Endothelial cell of umbilical vein (primary cell): ENCODE results near the gene SLIT2. TPM values are rescaled to one million over a fixed set of nuclear protein-coding genes. Genes with fewer than 3 reads are reported as not detected.

Source experiments
- BruUV-seq: library from RNA; stranded (reverse); fragments of 400-500 nt; replicated peaks from 2 replicates; lab custom pipeline; 2021; lab: Mats Ljungman, UMichigan
- CTCF ChIA-PET: fragments of 300-600, 350-600 bp; sonication (Branson Sonifier 250); formaldehyde crosslinking; loops from one replicate; lab custom pipeline; 2021; ENCODE audit warnings: antibody characterized with exemption, inconsistent platforms; lab: Charles Lee
- POLR2A ChIA-PET: fragments of 300-600, 350-600 bp; sonication (Branson Sonifier 250); formaldehyde crosslinking; loops from one replicate; lab custom pipeline; 2021; ENCODE audit warnings: antibody characterized with exemption, inconsistent platforms; lab: Charles Lee
- DNase-seq: peaks from one replicate; pipeline ENCODE4 v3.0.0-alpha.2; 2011; ENCODE audit warnings: low read depth, low spot score
- FAIRE-seq: peaks from 2 replicates; lab custom pipeline; 2011; peaks lifted over from hg19 to GRCh38; lab: Jason Lieb, UNC
- H2AFZ ChIP-seq: 2 replicates; pipeline ENCODE4 v1.6.0; 2012; ENCODE audit warnings: low read depth, low read length, control low read depth, inconsistent platforms
- H3K27ac ChIP-seq: 2 replicates; pipeline ENCODE4 v1.5.1; 2011; ENCODE audit warnings: low read depth, mild to moderate bottlenecking, control low read depth, low read length, moderate library complexity; ENCODE audit not compliant: insufficient read depth
- H3K27me3 ChIP-seq, 2 experiments: 2 replicates each; pipeline versions ENCODE4 v1.6.0 to v1.6.1; 2011; ENCODE audit warnings: low read length in 2 of 2, mixed read lengths in 1 of 2; ENCODE audit not compliant: control insufficient read depth in 2 of 2, insufficient read depth in 2 of 2
- H3K36me3 ChIP-seq, 2 experiments: 2 replicates in 1 of 2; 3 replicates in 1 of 2; pipeline ENCODE4 v1.5.1; 2011; ENCODE audit warnings: low read length in 2 of 2, mild to moderate bottlenecking in 1 of 2, moderate library complexity in 1 of 2; ENCODE audit not compliant: control insufficient read depth in 2 of 2, insufficient read depth in 2 of 2; ENCODE audit errors: extremely low read depth in 1 of 2
- H3K4me1 ChIP-seq: 3 replicates; pipeline ENCODE4 v1.5.1; 2011; ENCODE audit warnings: mild to moderate bottlenecking, low read length; ENCODE audit not compliant: control insufficient read depth, insufficient read depth; ENCODE audit errors: extremely low read depth
- H3K4me2 ChIP-seq: 2 replicates; pipeline ENCODE4 v1.6.1; 2011; ENCODE audit warnings: low read length, control low read depth, mixed read lengths; ENCODE audit not compliant: insufficient read depth
- H3K4me3 ChIP-seq, 3 experiments: fragments of 200-600 bp in 1 of 3; sonication (generic), shearing (Covaris generic) in 1 of 3; replicated peaks in 1 of 3; 2 replicates each; pipeline ENCODE4 v1.5.1; 2011 to 2016; ENCODE audit warnings: control low read depth in 3 of 3, low read length in 3 of 3, mild to moderate bottlenecking in 2 of 3, inconsistent platforms in 1 of 3, low read depth in 1 of 3, moderate library complexity in 1 of 3; ENCODE audit not compliant: insufficient read depth in 1 of 3
- H3K79me2 ChIP-seq: 2 replicates; pipeline ENCODE4 v1.6.0; 2012; ENCODE audit warnings: low read length, inconsistent platforms; ENCODE audit not compliant: control insufficient read depth, insufficient read depth
- H3K9ac ChIP-seq: replicated peaks from 2 replicates; pipeline ENCODE3; 2011; ENCODE audit warnings: low read length, control low read depth; ENCODE audit not compliant: insufficient read depth; ENCODE audit errors: extremely low read depth
- H3K9me1 ChIP-seq: replicated peaks from 3 replicates; pipeline ENCODE4 v1.6.0; 2011; ENCODE audit warnings: mild to moderate bottlenecking, low read length; ENCODE audit not compliant: control insufficient read depth, insufficient read depth; ENCODE audit errors: extremely low read depth
- H3K9me3 ChIP-seq: replicated peaks from 2 replicates; pipeline ENCODE4 v1.5.1; 2012; ENCODE audit warnings: low read length, inconsistent platforms; ENCODE audit not compliant: control insufficient read depth, insufficient read depth
- H4K20me1 ChIP-seq: replicated peaks from 2 replicates; pipeline ENCODE3; 2011; ENCODE audit warnings: mild to moderate bottlenecking, low read length; ENCODE audit not compliant: control insufficient read depth, insufficient read depth; ENCODE audit errors: extremely low read depth
- EZH2 ChIP-seq: IDR thresholded peaks from 2 replicates; pipeline ENCODE4 v1.6.1; 2012; ENCODE audit warnings: borderline replicate concordance, low read depth, mild to moderate bottlenecking, moderate library complexity, low read length, inconsistent platforms; ENCODE audit not compliant: severe bottlenecking
- FOS ChIP-seq: IDR thresholded peaks from 2 replicates; pipeline ENCODE4 v1.6.1; 2011; ENCODE audit warnings: mild to moderate bottlenecking, low read length, moderate library complexity, borderline replicate concordance; ENCODE audit not compliant: insufficient read depth
- GATA2 ChIP-seq: IDR thresholded peaks from 2 replicates; pipeline ENCODE4 v1.7.0; 2011; ENCODE audit warnings: low read depth, mild to moderate bottlenecking, moderate library complexity, mixed read lengths, low read length; ENCODE audit not compliant: insufficient read length, insufficient read depth
- JUN ChIP-seq: IDR thresholded peaks from 2 replicates; pipeline ENCODE4 v1.6.1; 2011; ENCODE audit warnings: borderline replicate concordance, low read depth; ENCODE audit not compliant: insufficient read length, insufficient read depth
- MAX ChIP-seq: IDR thresholded peaks from 2 replicates; pipeline ENCODE4 v1.6.1; 2011; ENCODE audit not compliant: insufficient read depth, insufficient read length
- MYC ChIP-seq: IDR thresholded peaks from one replicate; pipeline ENCODE4 v1.6.1; 2011; ENCODE audit warnings: mild to moderate bottlenecking, low read depth, low read length
- POLR2AphosphoS5 ChIP-seq: IDR thresholded peaks from 2 replicates; pipeline ENCODE4 v1.6.1; 2012; ENCODE audit warnings: low read depth, mild to moderate bottlenecking, control low read depth, low read length, moderate library complexity; ENCODE audit not compliant: insufficient read depth
- dilution Hi-C: fragments of 300-500 bp; cut with MboI; formaldehyde crosslinking; loops from one replicate; pipeline ENCODE4 v1.15.0; 2019; ENCODE audit warnings: low sequenced_read_pairs; ENCODE audit not compliant: extremely low pct_ligation_motif_present
- intact Hi-C: fragments of 100-400 bp; cut with micrococcal nuclease; formaldehyde crosslinking; loops from one replicate; pipeline ENCODE4 v1.10.0; 2022
- polyA plus RNA-seq, 4 experiments: library from polyadenylated mRNA; depleted of rRNA in 3 of 4; stranded (reverse) in 3 of 4; unstranded in 1 of 4; fragments of >200 nt; gene quantifications; 2 replicates each; pipeline versions ENCODE4 v1.2.1 to v1.2.3, GENCODE V29; 2011 to 2012; ENCODE audit warnings: missing spikeins in 1 of 4
- total RNA-seq: library from RNA; stranded (reverse); gene quantifications from 2 replicates; pipeline ENCODE4 v1.2.3, GENCODE V29; 2021
- TF ChIP-seq, protein P1 (sequence below), 2 donors: IDR thresholded peaks; 1 replicate in 1 of 2; 2 replicates in 1 of 2; pipeline ENCODE4 v1.5.1; 2011; ENCODE audit warnings: low read length in 2 of 2, mild to moderate bottlenecking in 2 of 2, moderate library complexity in 2 of 2, control low read depth in 1 of 2, inconsistent platforms in 1 of 2, low read depth in 1 of 2; ENCODE audit not compliant: insufficient read depth in 1 of 2; ENCODE audit errors: extremely low read depth in 1 of 2

SLIT2 gene
- total and polyA plus RNA-seq, 2 donors (not counting 3 experiments of a cell fraction or from before 2014, with no cell fraction given), result 9.3 to 22.2 TPM

DNA sequence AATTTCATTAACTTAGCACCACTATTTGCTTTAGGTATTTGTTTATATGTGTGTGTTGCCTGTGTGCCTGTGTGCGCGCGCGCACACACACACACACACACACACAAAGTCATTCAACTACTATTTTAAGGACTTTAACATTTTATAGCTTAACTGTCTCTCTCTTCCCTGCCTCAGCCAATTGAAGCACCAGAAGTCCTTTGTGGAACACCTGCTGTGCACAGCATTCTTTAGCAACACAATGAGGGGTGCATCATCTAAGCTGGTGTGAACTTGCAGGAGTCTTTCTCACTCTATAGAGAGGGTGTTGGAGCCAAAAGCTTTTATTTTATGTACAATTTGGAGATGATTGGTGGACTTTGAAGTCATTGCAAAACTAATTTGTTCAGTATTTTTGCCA lies 31.3 kb downstream of the SLIT2 start:
- intact Hi-C loops, result no loop called here
- Histone ChIP-seq H3K9me1 (no peaks in the 10 kb centered on the region), H3K4me1 (peaks cover 16% of the 10 kb centered on the region), H3K36me3 (no peaks in the 10 kb centered on the region), H3K9me3 (no peaks in the 10 kb centered on the region), H3K27ac (no peak overlapping the region), H3K79me2 (no peaks in the 10 kb centered on the region), H4K20me1 (no peaks in the 10 kb centered on the region), H3K27me3 (no peaks in the 10 kb centered on the region), H3K4me2 (no peak overlapping the region), H3K4me3 (no peak overlapping the region), H3K9ac (no peak overlapping the region), H2AFZ (no peak overlapping the region)
- DNase-seq (no peak), FAIRE-seq (no peak)
- BruUV-seq, result no TSS peak
- dilution Hi-C loops, result no loop called here
- no peak for TF ChIP-seq MAX
- TF ChIP-seq POLR2AphosphoS5, result no peak
- TF ChIP-seq FOS, result no peak
- no peak for TF ChIP-seq JUN
- no peak for TF ChIP-seq MYC
- TF ChIP-seq EZH2, result no peak
- TF ChIP-seq GATA2, result no peak
- TF ChIP-seq, protein P1, sequence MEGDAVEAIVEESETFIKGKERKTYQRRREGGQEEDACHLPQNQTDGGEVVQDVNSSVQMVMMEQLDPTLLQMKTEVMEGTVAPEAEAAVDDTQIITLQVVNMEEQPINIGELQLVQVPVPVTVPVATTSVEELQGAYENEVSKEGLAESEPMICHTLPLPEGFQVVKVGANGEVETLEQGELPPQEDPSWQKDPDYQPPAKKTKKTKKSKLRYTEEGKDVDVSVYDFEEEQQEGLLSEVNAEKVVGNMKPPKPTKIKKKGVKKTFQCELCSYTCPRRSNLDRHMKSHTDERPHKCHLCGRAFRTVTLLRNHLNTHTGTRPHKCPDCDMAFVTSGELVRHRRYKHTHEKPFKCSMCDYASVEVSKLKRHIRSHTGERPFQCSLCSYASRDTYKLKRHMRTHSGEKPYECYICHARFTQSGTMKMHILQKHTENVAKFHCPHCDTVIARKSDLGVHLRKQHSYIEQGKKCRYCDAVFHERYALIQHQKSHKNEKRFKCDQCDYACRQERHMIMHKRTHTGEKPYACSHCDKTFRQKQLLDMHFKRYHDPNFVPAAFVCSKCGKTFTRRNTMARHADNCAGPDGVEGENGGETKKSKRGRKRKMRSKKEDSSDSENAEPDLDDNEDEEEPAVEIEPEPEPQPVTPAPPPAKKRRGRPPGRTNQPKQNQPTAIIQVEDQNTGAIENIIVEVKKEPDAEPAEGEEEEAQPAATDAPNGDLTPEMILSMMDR (IDR thresholded peaks at IDR 0.05; ENCODE audit: extremely low read depth in 1 of 2, insufficient read depth in 1 of 2, low read depth in 1 of 2, low read length in 2 of 2), result no peak
- CTCF ChIA-PET, result interaction anchor here (1.7 to 1.9 kb wide), 2 partner anchors 16 to 262 kb away, joined by 4 to 5 read pairs; no protein-coding TSS in a partner anchor
- POLR2A ChIA-PET, result no interaction called here
